GM12878 (cell line): ENCODE measurements around the gene NR2F6. TPM values are rescaled to one million over a fixed set of nuclear protein-coding genes. Genes with fewer than 3 reads are reported as not detected.

Experiments used
- ATAC-seq: fragments of 200-7000 bp; cut with Tn5 transposase; 3 replicates; pipeline ENCODE4 v1.9.1; 2020; ENCODE audit warnings: mild to moderate bottlenecking, moderate library complexity
- BruUV-seq: library from RNA; stranded (reverse); fragments of 400-500 nt; replicated peaks from 2 replicates; lab custom pipeline; 2021; lab: Mats Ljungman, UMichigan
- CTCF ChIA-PET: fragments of 300-600 bp; sonication (Branson Sonifier 250); formaldehyde crosslinking; extraction: SDS; loops from one replicate; lab custom pipeline; 2021; ENCODE audit warnings: inconsistent platforms; lab: Yijun Ruan, JAX
- POLR2A ChIA-PET: fragments of 350-600 bp; formaldehyde crosslinking; extraction: SDS; loops from one replicate; lab custom pipeline; 2021; ENCODE audit warnings: inconsistent platforms; lab: Charles Lee
- RAD21 ChIA-PET: fragments of 300-600 bp; sonication (Branson Sonifier 250); formaldehyde crosslinking; loops from one replicate; lab custom pipeline; 2023; ENCODE audit warnings: antibody characterized with exemption; ENCODE audit not compliant: unreplicated experiment; lab: Charles Lee
- SMC1A ChIA-PET: fragments of 300-600 bp; sonication (Branson Sonifier 250); formaldehyde crosslinking; loops from one replicate; lab custom pipeline; 2023; ENCODE audit not compliant: unreplicated experiment, uncharacterized antibody; lab: Charles Lee
- DNase-seq: peaks from one replicate; pipeline ENCODE4 v3.0.0-alpha.2; 2011; ENCODE audit warnings: low read depth, low spot score
- FAIRE-seq: peaks from 3 replicates; lab custom pipeline; 2011; peaks lifted over from hg19 to GRCh38; lab: Jason Lieb, UNC
- H2AFZ ChIP-seq: 2 replicates; pipeline ENCODE4 v1.6.0; 2011; ENCODE audit warnings: low read depth, low read length, control low read depth; ENCODE audit not compliant: control insufficient read depth
- H3K27ac ChIP-seq: 2 replicates; pipeline ENCODE4 v1.5.1; 2011; ENCODE audit warnings: control low read depth; ENCODE audit not compliant: control insufficient read depth, insufficient read depth
- H3K27me3 ChIP-seq, 2 experiments: replicated peaks in 1 of 2; 2 replicates each; pipeline versions ENCODE4 v1.6.0 to v1.6.1; 2011; ENCODE audit warnings: low read length in 1 of 2; ENCODE audit not compliant: control insufficient read depth in 2 of 2, insufficient read depth in 2 of 2
- H3K36me3 ChIP-seq, 2 experiments: 2 replicates each; pipeline ENCODE4 v1.5.1; 2011; ENCODE audit warnings: low read length in 1 of 2; ENCODE audit not compliant: control insufficient read depth in 2 of 2, insufficient read depth in 2 of 2
- H3K4me1 ChIP-seq: 2 replicates; pipeline ENCODE4 v1.6.1; 2011; ENCODE audit warnings: mild to moderate bottlenecking, low read length, moderate library complexity, mixed read lengths; ENCODE audit not compliant: control insufficient read depth, insufficient read depth
- H3K4me2 ChIP-seq: 2 replicates; pipeline ENCODE4 v1.6.0; 2011; ENCODE audit warnings: control low read depth; ENCODE audit not compliant: control insufficient read depth, insufficient read depth
- H3K4me3 ChIP-seq: fragments of 200-600 bp; sonication (generic); 2 replicates; pipeline ENCODE4 v1.5.1; 2016
- H3K79me2 ChIP-seq: 2 replicates; pipeline ENCODE4 v1.6.0; 2011; ENCODE audit warnings: low read length; ENCODE audit not compliant: control insufficient read depth, insufficient read depth
- H3K9ac ChIP-seq: 2 replicates; pipeline ENCODE4 v1.8.0; 2011; ENCODE audit warnings: low read length, control low read depth, mixed read lengths; ENCODE audit not compliant: control insufficient read depth, insufficient read depth
- H3K9me3 ChIP-seq: replicated peaks from 3 replicates; pipeline ENCODE4 v1.5.1; 2011; ENCODE audit warnings: mild to moderate bottlenecking, low read length; ENCODE audit not compliant: control insufficient read depth, insufficient read depth
- H4K20me1 ChIP-seq: 2 replicates; pipeline ENCODE4 v1.6.0; 2011; ENCODE audit not compliant: control insufficient read depth, insufficient read depth
- ATF7 ChIP-seq: fragments of 450-650 bp; IDR thresholded peaks from 2 replicates; pipeline ENCODE4 v1.6.1; 2016; ENCODE audit warnings: low read depth, mild to moderate bottlenecking
- BACH1 ChIP-seq: fragments of 450-650 bp; IDR thresholded peaks from 2 replicates; pipeline ENCODE4 v1.6.1; 2017; ENCODE audit warnings: mild to moderate bottlenecking, borderline replicate concordance
- CTCF ChIP-seq, 3 experiments: IDR thresholded peaks in 2 of 3; conservative IDR thresholded peaks in 1 of 3; 2 replicates each; pipeline ENCODE4 v1.5.1; 2011; ENCODE audit warnings: low read depth in 3 of 3, low read length in 3 of 3, mild to moderate bottlenecking in 3 of 3, control low read depth in 2 of 3, moderate library complexity in 2 of 3, inconsistent platforms in 1 of 3, mixed read lengths in 1 of 3; ENCODE audit not compliant: control insufficient read depth in 2 of 3, insufficient read depth in 1 of 3; ENCODE audit errors: extremely low read depth in 1 of 3
- E2F4 ChIP-seq: IDR thresholded peaks from 2 replicates; pipeline ENCODE4 v1.6.1; 2012; ENCODE audit warnings: low read depth, low read length, improper control_type of control experiment
- EED ChIP-seq: sonication (generic); IDR thresholded peaks from 2 replicates; pipeline ENCODE4 v1.6.1; 2016; ENCODE audit warnings: antibody characterized with exemption, low read depth
- EGR1 ChIP-seq, 2 experiments: IDR thresholded peaks; 1 replicate in 1 of 2; 2 replicates in 1 of 2; pipeline ENCODE4 v1.6.1; 2011 to 2012; ENCODE audit warnings: low read depth in 2 of 2, low read length in 2 of 2, borderline replicate concordance in 1 of 2, mild to moderate bottlenecking in 1 of 2, moderate library complexity in 1 of 2
- IKZF2 ChIP-seq, 2 experiments: fragments of 450-650 bp; IDR thresholded peaks; 2 replicates each; pipeline ENCODE4 v1.6.1; 2017; ENCODE audit warnings: mild to moderate bottlenecking in 2 of 2, moderate library complexity in 2 of 2
- IRF3 ChIP-seq: fragments of 450-650 bp; IDR thresholded peaks from 2 replicates; pipeline ENCODE4 v1.6.1; 2014; ENCODE audit warnings: mild to moderate bottlenecking
- IRF4 ChIP-seq: IDR thresholded peaks from 2 replicates; pipeline ENCODE4 v1.6.1; 2011; ENCODE audit warnings: low read depth, low read length
- JUNB ChIP-seq: IDR thresholded peaks from 2 replicates; pipeline ENCODE4 v1.6.1; 2016; ENCODE audit warnings: antibody characterized with exemption, mild to moderate bottlenecking
- KLF5 ChIP-seq: fragments of 450-650 bp; IDR thresholded peaks from 2 replicates; pipeline ENCODE4 v1.6.1; 2014; ENCODE audit warnings: mild to moderate bottlenecking; ENCODE audit not compliant: partially characterized antibody
- MAX ChIP-seq: IDR thresholded peaks from 2 replicates; pipeline ENCODE4 v1.6.1; 2012; ENCODE audit warnings: low read depth, low read length, improper control_type of control experiment
- NFYA ChIP-seq: IDR thresholded peaks from 2 replicates; pipeline ENCODE4 v1.6.1; 2011; ENCODE audit warnings: low read depth, mild to moderate bottlenecking, low read length, improper control_type of control experiment, borderline replicate concordance
- POLR2A ChIP-seq: IDR thresholded peaks from 2 replicates; pipeline ENCODE4 v1.6.1; 2011; ENCODE audit warnings: low read depth, mild to moderate bottlenecking, low read length
- POLR2AphosphoS5 ChIP-seq: IDR thresholded peaks from 2 replicates; pipeline ENCODE4 v1.6.1; 2011; ENCODE audit warnings: mild to moderate bottlenecking, low read length, inconsistent platforms
- RFX5 ChIP-seq: IDR thresholded peaks from 2 replicates; pipeline ENCODE4 v1.6.1; 2011; ENCODE audit warnings: low read depth, low read length, improper control_type of control experiment
- SREBF2 ChIP-seq: IDR thresholded peaks from 2 replicates; pipeline ENCODE4 v1.6.1; 2012; ENCODE audit warnings: mild to moderate bottlenecking, low read length
- SUZ12 ChIP-seq: fragments of 200-600 bp; sonication (generic); IDR thresholded peaks from one replicate; pipeline ENCODE4 v1.6.1; 2018; ENCODE audit warnings: antibody characterized with exemption, mild to moderate bottlenecking; ENCODE audit not compliant: unreplicated experiment
- TCF12 ChIP-seq: IDR thresholded peaks from 2 replicates; pipeline ENCODE4 v1.6.1; 2011; ENCODE audit warnings: low read depth, mild to moderate bottlenecking, low read length
- WRNIP1 ChIP-seq: IDR thresholded peaks from 2 replicates; pipeline ENCODE4 v1.6.1; 2011; ENCODE audit warnings: low read depth, low read length, improper control_type of control experiment, borderline replicate concordance
- WGBS: methylation state at CpG from one replicate; pipeline ENCODE4 v1.1.6; 2016; ENCODE audit warnings: low lambda C conversion rate; ENCODE audit not compliant: insufficient replicate concordance, insufficient coverage; ENCODE audit errors: missing lambda C conversion rate; 5-methylcytosine and 5-hydroxymethylcytosine counted together
- in situ Hi-C: fragments of 300-500 bp; cut with MboI; formaldehyde crosslinking; loops from 9 replicates; pipeline ENCODE4 v1.14.3; 2018; ENCODE audit warnings: mixed read lengths
- intact Hi-C: fragments of 100-400 bp; cut with micrococcal nuclease; formaldehyde crosslinking; loops from one replicate; pipeline ENCODE4 v1.14.2; 2022; ENCODE audit not compliant: unreplicated experiment
- polyA plus RNA-seq, 11 experiments: library from polyadenylated mRNA; depleted of rRNA in 4 of 11; unstranded in 6 of 11; stranded (reverse) in 5 of 11; fragments of >200 nt; fragmentation: Nextera tagmentation in 4 of 11; fragmentation: Illumina TruSeq in 1 of 11; extraction: Ambion mirVana in 4 of 11; extraction: Trizol in 1 of 11; gene quantifications; 1 replicate in 1 of 11; 2 replicates in 10 of 11; pipeline versions ENCODE4 v1.2.1 to v1.2.3, GENCODE V29; 2011 to 2016; ENCODE audit warnings: inconsistent platforms in 2 of 11, missing spikeins in 2 of 11, low read depth in 1 of 11
- total RNA-seq, 4 experiments: library from RNA; depleted of rRNA in 3 of 4; stranded (reverse); fragments of >200 nt in 3 of 4; fragmentation: Illumina TruSeq in 1 of 4; extraction: Trizol in 1 of 4; gene quantifications; 2 replicates each; pipeline versions ENCODE4 v1.2.1 to v1.2.3, GENCODE V29; 2013 to 2021

Gene NR2F6
- total and polyA plus RNA-seq, 10 of the 15 experiments (the other 5 are each of a cell fraction or from before 2014, with no cell fraction given) = 0.18 to 15.5 (median 6.1) TPM

GRCh38 chr19:17282488-17283125 lies 36.9 kb upstream of the NR2F6 start:
- Histone ChIP-seq H2AFZ (peak overlapping the region; percentile 58), H3K27ac (peak overlapping the region; percentile 68), H4K20me1 (no peaks in the 10 kb centered on the region), H3K79me2 (no peaks in the 10 kb centered on the region; the same call in 1 of the 2 replicates), H3K4me1 (peaks cover 9% of the 10 kb centered on the region), H3K9me3 (no peaks in the 10 kb centered on the region), H3K4me2 (peak overlapping the region; percentile 92), H3K9ac (peak overlapping the region; percentile 73; the same call in 1 of the 2 replicates), H3K27me3 (no peaks in the 10 kb centered on the region), H3K4me3 (peak overlapping the region; percentile 85), H3K36me3 (peaks cover 0 to 8% of the 10 kb centered on the region in 2 experiments; a peak in 2 of 4 replicates)
- peak; percentile 92 for ATAC-seq
- RAD21 ChIA-PET = interaction anchor here (0.6 to 4.3 kb wide), 9 partner anchors 16 to 1948 kb away, joined by 3 to 22 read pairs (median 3); partner anchors contain the start of genes BABAM1, DDA1 and USHBP1
- SMC1A ChIA-PET = interaction anchor here (0.8 to 6.5 kb wide), 3 partner anchors 17 to 161 kb away, joined by 3 to 43 read pairs (median 7); partner anchors contain the start of genes BABAM1 and USHBP1
- in situ Hi-C loops (no loop called here), intact Hi-C loops (loop anchor here (1.0 to 2.0 kb wide), 4 partner anchors 16 to 215 kb away; partner anchors contain the start of gene BABAM1)
- peak; percentile 76 for FAIRE-seq
- DNase-seq = peak; percentile 46
- CTCF ChIA-PET = interaction anchor here (0.6 to 6.9 kb wide), 20 partner anchors 10 to 447 kb away, joined by 3 to 120 read pairs (median 4); partner anchors contain the start of genes ABHD8, BABAM1 and USHBP1
- POLR2A ChIA-PET = interaction anchor here (0.6 to 1.0 kb wide), 2 partner anchors 16 to 160 kb away, joined by 3 read pairs; no protein-coding TSS in a partner anchor
- 3% methylated on average over 41 of the region's 45 CpGs for WGBS
- BruUV-seq = no TSS peak
- 0 out of 2 replicates have a peak, but pooled peaks have one; percentile 10 for TF ChIP-seq TCF12
- TF ChIP-seq BACH1 = no peak
- peak; percentile 22 to 32; a peak in 3 of 4 replicates for TF ChIP-seq IKZF2 (IDR thresholded peaks at IDR 0.05)
- no peak for TF ChIP-seq WRNIP1
- TF ChIP-seq KLF5 = no peak
- no peak for TF ChIP-seq EGR1 (IDR thresholded peaks at IDR 0.05; ENCODE audit: borderline replicate concordance in 1 of 2, low read depth in 2 of 2, low read length in 2 of 2)
- TF ChIP-seq POLR2A = peak; percentile 58
- no peak for TF ChIP-seq NFYA
- no peak for TF ChIP-seq IRF3
- TF ChIP-seq POLR2AphosphoS5 = no peak
- peak; percentile 26; the same call in 1 of the 2 replicates for TF ChIP-seq EED
- TF ChIP-seq JUNB = no peak
- TF ChIP-seq SUZ12 = no peak
- no peak for TF ChIP-seq ATF7
- TF ChIP-seq SREBF2 = no peak
- peak; percentile 90 to 96 (median 94); a peak in 5 of 6 replicates for TF ChIP-seq CTCF (IDR thresholded peaks at IDR 0.05 in 2 of 3, conservative IDR thresholded peaks at IDR 0.05 in 1 of 3; ENCODE audit: control insufficient read depth in 2 of 3, extremely low read depth in 1 of 3, insufficient read depth in 1 of 3, low read depth in 3 of 3, low read length in 3 of 3)
- peak; percentile 63; the same call in 1 of the 2 replicates for TF ChIP-seq MAX
- TF ChIP-seq RFX5 = no peak
- no peak for TF ChIP-seq E2F4
- TF ChIP-seq IRF4 = 0 out of 2 replicates have a peak, but pooled peaks have one; percentile 14
